H9 (cell line): ENCODE measurements around the gene FBXO24. TPM values are rescaled to one million over a fixed set of nuclear protein-coding genes. Genes with fewer than 3 reads are reported as not detected.

Experiments
- DNase-seq: peaks from one replicate; pipeline ENCODE4 v3.0.0-alpha.2; 2017
- H2AFZ ChIP-seq: one replicate; pipeline ENCODE4 v1.6.1; 2013; ENCODE audit warnings: mild to moderate bottlenecking, low read length, control low read depth, moderate library complexity
- H2AK5ac ChIP-seq: 2 replicates; pipeline ENCODE4 v1.6.1; 2013; ENCODE audit warnings: low read length, control low read depth, mixed read lengths; ENCODE audit not compliant: insufficient read length
- H2BK120ac ChIP-seq: one replicate; pipeline ENCODE4 v1.6.1; 2013; ENCODE audit warnings: low read depth, mild to moderate bottlenecking, low read length, control low read depth, inconsistent platforms; ENCODE audit not compliant: poor library complexity, severe bottlenecking
- H2BK12ac ChIP-seq: 2 replicates; pipeline ENCODE4 v1.6.1; 2013; ENCODE audit warnings: low read length, control low read depth, mixed read lengths, low read depth; ENCODE audit not compliant: insufficient read length
- H2BK15ac ChIP-seq: 2 replicates; pipeline ENCODE4 v1.6.1; 2013; ENCODE audit warnings: low read depth, low read length, control low read depth
- H2BK20ac ChIP-seq: one replicate; pipeline ENCODE4 v1.6.1; 2013; ENCODE audit warnings: low read depth, mild to moderate bottlenecking, low read length, control low read depth, inconsistent platforms; ENCODE audit not compliant: poor library complexity, severe bottlenecking
- H2BK5ac ChIP-seq: 2 replicates; pipeline ENCODE4 v1.6.1; 2013; ENCODE audit warnings: low read length, control low read depth, mixed read lengths; ENCODE audit not compliant: insufficient read length
- H3K14ac ChIP-seq: 2 replicates; pipeline ENCODE4 v1.6.1; 2013; ENCODE audit warnings: low read length, control low read depth; ENCODE audit not compliant: insufficient read depth
- H3K18ac ChIP-seq: 2 replicates; pipeline ENCODE4 v1.6.1; 2013; ENCODE audit warnings: low read depth, mild to moderate bottlenecking, mixed read lengths, low read length, control low read depth; ENCODE audit not compliant: insufficient read length
- H3K23ac ChIP-seq: 2 replicates; pipeline ENCODE4 v1.6.1; 2013; ENCODE audit warnings: low read length, control low read depth, mixed read lengths, low read depth; ENCODE audit not compliant: insufficient read length
- H3K23me2 ChIP-seq: 2 replicates; pipeline ENCODE4 v1.6.1; 2013; ENCODE audit warnings: low read depth, mild to moderate bottlenecking, mixed read lengths, low read length, control low read depth; ENCODE audit not compliant: insufficient read length, poor library complexity, severe bottlenecking
- H3K27ac ChIP-seq: 2 replicates; pipeline ENCODE4 v1.5.1; 2013; ENCODE audit warnings: low read length, control low read depth, mixed read lengths, low read depth; ENCODE audit not compliant: insufficient read length
- H3K27me3 ChIP-seq: 2 replicates; pipeline ENCODE4 v1.6.1; 2013; ENCODE audit warnings: low read length, control low read depth, inconsistent platforms; ENCODE audit not compliant: insufficient read depth
- H3K4ac ChIP-seq: 2 replicates; pipeline ENCODE4 v1.6.1; 2013; ENCODE audit warnings: low read depth, mild to moderate bottlenecking, control low read depth, inconsistent platforms, low read length, moderate library complexity
- H3K4me1 ChIP-seq: 2 replicates; pipeline ENCODE4 v1.6.1; 2013; ENCODE audit warnings: low read length, control low read depth, inconsistent platforms; ENCODE audit not compliant: insufficient read depth
- H3K4me2 ChIP-seq: 2 replicates; pipeline ENCODE4 v1.6.1; 2013; ENCODE audit warnings: low read length, control low read depth, mixed read lengths; ENCODE audit not compliant: insufficient read length, insufficient read depth
- H3K56ac ChIP-seq: 2 replicates; pipeline ENCODE4 v1.6.1; 2013; ENCODE audit warnings: low read depth, mild to moderate bottlenecking, mixed read lengths, low read length, control low read depth; ENCODE audit not compliant: insufficient read length
- H3K79me1 ChIP-seq: 2 replicates; pipeline ENCODE4 v1.6.1; 2013; ENCODE audit warnings: low read depth, mild to moderate bottlenecking, moderate library complexity, low read length, control low read depth, inconsistent platforms; ENCODE audit not compliant: insufficient read depth, poor library complexity, severe bottlenecking
- H3K79me2 ChIP-seq: 2 replicates; pipeline ENCODE4 v1.6.1; 2013; ENCODE audit warnings: low read length, control low read depth, inconsistent platforms; ENCODE audit not compliant: insufficient read depth
- H3K9ac ChIP-seq: 2 replicates; pipeline ENCODE4 v1.6.1; 2013; ENCODE audit warnings: low read length, control low read depth, mixed read lengths; ENCODE audit not compliant: insufficient read length; ENCODE audit errors: extremely low read depth
- H3K9me3 ChIP-seq: one replicate; pipeline ENCODE4 v1.6.1; 2013; ENCODE audit warnings: low read depth, low read length, inconsistent platforms; ENCODE audit not compliant: control insufficient read depth
- H3T11ph ChIP-seq: one replicate; pipeline ENCODE4 v1.6.1; 2013; ENCODE audit warnings: mild to moderate bottlenecking, low read length, control low read depth, inconsistent platforms
- H4K20me1 ChIP-seq: one replicate; pipeline ENCODE4 v1.6.1; 2013; ENCODE audit not compliant: control insufficient read depth, insufficient read length, insufficient read depth
- H4K5ac ChIP-seq: 2 replicates; pipeline ENCODE4 v1.6.1; 2013; ENCODE audit warnings: low read depth, mild to moderate bottlenecking, mixed read lengths, low read length, control low read depth; ENCODE audit not compliant: insufficient read length
- H4K8ac ChIP-seq: replicated peaks from 2 replicates; pipeline ENCODE4 v1.6.1; 2013; ENCODE audit warnings: low read length, control low read depth, mixed read lengths, low read depth; ENCODE audit not compliant: insufficient read length
- H4K91ac ChIP-seq: 2 replicates; pipeline ENCODE4 v1.6.1; 2013; ENCODE audit warnings: low read depth, mild to moderate bottlenecking, moderate library complexity, mixed read lengths, low read length, control low read depth; ENCODE audit not compliant: insufficient read length
- H3K27ac Mint-ChIP-seq, 3 experiments: 2 replicates in 2 of 3; 3 replicates in 1 of 3; pipeline ENCODE4 v1.8.0; 2020 to 2021; ENCODE audit warnings: mixed read lengths in 3 of 3, mild to moderate bottlenecking in 1 of 3, moderate library complexity in 1 of 3
- H3K27me3 Mint-ChIP-seq: 2 replicates; pipeline ENCODE4 v1.8.0; 2021; ENCODE audit warnings: low read depth, mild to moderate bottlenecking, moderate library complexity, mixed read lengths
- H3K36me3 Mint-ChIP-seq, 3 experiments: 2 replicates in 2 of 3; 3 replicates in 1 of 3; pipeline ENCODE4 v1.8.0; 2020 to 2021; ENCODE audit warnings: low read depth in 3 of 3, mixed read lengths in 3 of 3; ENCODE audit not compliant: insufficient read depth in 1 of 3
- H3K4me1 Mint-ChIP-seq, 2 experiments: 2 replicates each; pipeline ENCODE4 v1.8.0; 2020; ENCODE audit warnings: mixed read lengths in 2 of 2
- H3K4me3 Mint-ChIP-seq, 2 experiments: 2 replicates in 1 of 2; 3 replicates in 1 of 2; pipeline ENCODE4 v1.8.0; 2020 to 2021; ENCODE audit warnings: mild to moderate bottlenecking in 2 of 2, mixed read lengths in 2 of 2, moderate library complexity in 1 of 2
- H3K9me3 Mint-ChIP-seq, 2 experiments: 2 replicates in 1 of 2; 3 replicates in 1 of 2; pipeline ENCODE4 v1.8.0; 2020; ENCODE audit warnings: mild to moderate bottlenecking in 2 of 2, mixed read lengths in 2 of 2, moderate library complexity in 1 of 2
- CTCF ChIP-seq: fragments of 200-600 bp; sonication (generic); conservative IDR thresholded peaks from 3 replicates; pipeline ENCODE4 v1.8.0; 2021; ENCODE audit warnings: antibody characterized with exemption, mild to moderate bottlenecking
- WGBS: extraction: QIAGEN DNeasy Blood & Tissue Kit; methylation state at CpG from one replicate; pipeline ENCODE4 v1.1.7; 2013; ENCODE audit warnings: missing lambda C conversion rate, low lambda C conversion rate, mixed read lengths; ENCODE audit not compliant: insufficient read length; ENCODE audit errors: extremely low coverage; 5-methylcytosine and 5-hydroxymethylcytosine counted together
- total RNA-seq: library from RNA; stranded (reverse); gene quantifications from 2 replicates; pipeline ENCODE4 v1.2.1, GENCODE V29; 2021

The FBXO24 gene
- total RNA-seq, 1 experiment from 2014 or later, result 0.85 TPM

- H3K14ac ChIP-seq, result peak overlapping the region; percentile 16; the same call in 1 of the 2 replicates
- H3K79me1 ChIP-seq, result no peaks in the 10 kb centered on the region
- no peak overlapping the region for H3K9ac ChIP-seq
- H4K5ac ChIP-seq, result no peak overlapping the region
- no peak overlapping the region for H2BK20ac ChIP-seq
- H3K23ac ChIP-seq, result no peak overlapping the region
- H3K4me2 ChIP-seq, result peak overlapping the region; percentile 29
- H3K23me2 ChIP-seq, result peaks cover 4% of the 10 kb centered on the region
- no peak overlapping the region for H2BK5ac ChIP-seq
- H2AK5ac ChIP-seq, result no peak overlapping the region
- no peak overlapping the region for H4K8ac ChIP-seq
- H3K27ac Mint-ChIP-seq, result no peak overlapping the region; a peak in 1 of 7 replicates
- H3K9me3 ChIP-seq, result no peaks in the 10 kb centered on the region
- H3K4ac ChIP-seq, result no peak overlapping the region
- peaks cover 3% of the 10 kb centered on the region; the same call in 1 of the 2 replicates for H3K4me1 ChIP-seq
- H2BK12ac ChIP-seq, result no peak overlapping the region
- no peaks in the 10 kb centered on the region for H3K9me3 Mint-ChIP-seq
- no peak overlapping the region for H4K91ac ChIP-seq
- no peak overlapping the region for H2BK15ac ChIP-seq
- no peak overlapping the region for H3T11ph ChIP-seq
- TF ChIP-seq CTCF, result no peak
- no peaks in the 10 kb centered on the region for H3K27me3 ChIP-seq
- no peaks in the 10 kb centered on the region for H3K79me2 ChIP-seq
- peak overlapping the region; percentile 5 to 28; a peak in 4 of 5 replicates for H3K4me3 Mint-ChIP-seq
- peak; percentile 52 for DNase-seq
- no peak overlapping the region for H3K18ac ChIP-seq
- H2BK120ac ChIP-seq, result no peak overlapping the region
- no CpG with 5 or more reads among the region's 7 CpGs for WGBS
- H2AFZ ChIP-seq, result no peak overlapping the region
- H3K27me3 Mint-ChIP-seq, result peaks cover 40% of the 10 kb centered on the region
- no peaks in the 10 kb centered on the region for H4K20me1 ChIP-seq
- peaks cover 24 to 30% of the 10 kb centered on the region in 2 experiments for H3K4me1 Mint-ChIP-seq
- no peak overlapping the region for H3K27ac ChIP-seq
- peaks cover 0 to 9% (median 0%) of the 10 kb centered on the region in 3 experiments; a peak in 1 of 7 replicates for H3K36me3 Mint-ChIP-seq
- no peak overlapping the region for H3K56ac ChIP-seq
These were observed 3.3 kb downstream of the FBXO24 start for GRCh38 chr7:100589341-100589947.
